ENCODE results near the gene TDRD6.

- TF ChIP-seq CTCF (conservative IDR thresholded peaks at IDR 0.05; ENCODE audit: low read depth in 2 of 2) (no peak), EZH2phosphoT487 (IDR thresholded peaks at IDR 0.05; ENCODE audit: unreplicated experiment) (no peak), STAT1 (IDR thresholded peaks at IDR 0.05; ENCODE audit: unreplicated experiment) (no peak)
These were observed 10.9 kb upstream of the TDRD6 start for GRCh38 chr6:46676604-46677313.

All from GM23338 (cell line).